Keratinocyte (primary cell): ENCODE measurements around the gene TRIP12. TPM values are rescaled to one million over a fixed set of nuclear protein-coding genes. Genes with fewer than 3 reads are reported as not detected.

Source experiments
- DNase-seq: peaks from one replicate; pipeline ENCODE4 v3.0.0-alpha.2; 2011; ENCODE audit warnings: low read depth, missing footprints, low spot score
- FAIRE-seq: peaks from 2 replicates; lab custom pipeline; 2011; peaks lifted over from hg19 to GRCh38; lab: Jason Lieb, UNC
- H2AFZ ChIP-seq: 2 replicates; pipeline ENCODE4 v1.6.0; 2012; ENCODE audit warnings: low read length, control low read depth, inconsistent platforms; ENCODE audit not compliant: control insufficient read depth
- H3K27ac ChIP-seq: 2 replicates; pipeline ENCODE4 v1.5.1; 2011; ENCODE audit warnings: low read length; ENCODE audit not compliant: control insufficient read depth, insufficient read depth
- H3K27me3 ChIP-seq: 3 replicates; pipeline ENCODE4 v1.6.0; 2011; ENCODE audit warnings: low read length; ENCODE audit not compliant: control insufficient read depth, insufficient read depth; ENCODE audit errors: extremely low read depth
- H3K36me3 ChIP-seq, 2 experiments: 2 replicates in 1 of 2; 3 replicates in 1 of 2; pipeline ENCODE4 v1.5.1; 2011; ENCODE audit warnings: low read length in 2 of 2, mild to moderate bottlenecking in 1 of 2; ENCODE audit not compliant: control insufficient read depth in 2 of 2, insufficient read depth in 2 of 2; ENCODE audit errors: extremely low read depth in 1 of 2
- H3K4me1 ChIP-seq: 3 replicates; pipeline ENCODE4 v1.5.1; 2011; ENCODE audit warnings: low read length; ENCODE audit not compliant: control insufficient read depth, insufficient read depth; ENCODE audit errors: extremely low read depth
- H3K4me2 ChIP-seq: 3 replicates; pipeline ENCODE4 v1.6.0; 2011; ENCODE audit warnings: low read depth, low read length; ENCODE audit not compliant: control insufficient read depth, insufficient read depth; ENCODE audit errors: extremely low read depth
- H3K4me3 ChIP-seq, 3 experiments: fragments of 200-600 bp in 1 of 3; sonication (generic) in 1 of 3; 2 replicates in 2 of 3; 3 replicates in 1 of 3; pipeline ENCODE4 v1.5.1; 2011 to 2016; ENCODE audit warnings: low read length in 3 of 3, mild to moderate bottlenecking in 3 of 3, control low read depth in 2 of 3, inconsistent platforms in 1 of 3, low read depth in 1 of 3, mixed read lengths in 1 of 3, mixed run types in 1 of 3, moderate library complexity in 1 of 3; ENCODE audit not compliant: control insufficient read depth in 2 of 3, insufficient read depth in 2 of 3; ENCODE audit errors: extremely low read depth in 1 of 3
- H3K79me2 ChIP-seq: 2 replicates; pipeline ENCODE4 v1.6.0; 2012; ENCODE audit warnings: low read length; ENCODE audit not compliant: control insufficient read depth, insufficient read depth
- H3K9ac ChIP-seq: 3 replicates; pipeline ENCODE4 v1.6.0; 2011; ENCODE audit warnings: low read length; ENCODE audit not compliant: control insufficient read depth, insufficient read depth; ENCODE audit errors: extremely low read depth
- H3K9me1 ChIP-seq: 3 replicates; pipeline ENCODE4 v1.6.0; 2011; ENCODE audit warnings: low read length; ENCODE audit not compliant: control insufficient read depth, insufficient read depth; ENCODE audit errors: extremely low read depth
- H3K9me3 ChIP-seq: 2 replicates; pipeline ENCODE4 v1.5.1; 2012; ENCODE audit warnings: low read depth, low read length; ENCODE audit not compliant: control insufficient read depth
- H4K20me1 ChIP-seq: 3 replicates; pipeline ENCODE4 v1.6.0; 2011; ENCODE audit warnings: low read length; ENCODE audit not compliant: control insufficient read depth, insufficient read depth; ENCODE audit errors: extremely low read depth
- EZH2 ChIP-seq: IDR thresholded peaks from one replicate; pipeline ENCODE4 v1.6.1; 2012; ENCODE audit warnings: inconsistent platforms, mild to moderate bottlenecking, low read length, moderate library complexity
- dilution Hi-C: fragments of 300-500 bp; cut with MboI; formaldehyde crosslinking; loops from one replicate; pipeline ENCODE4 v1.7.0; 2020; ENCODE audit warnings: low sequenced_read_pairs; ENCODE audit not compliant: extremely low pct_ligation_motif_present
- polyA plus RNA-seq, 5 experiments: library from polyadenylated mRNA; depleted of rRNA in 3 of 5; stranded (reverse) in 3 of 5; stranded (forward) in 1 of 5; unstranded in 1 of 5; fragments of >200 nt; gene quantifications; 1 replicate in 1 of 5; 2 replicates in 3 of 5; 3 replicates in 1 of 5; pipeline versions ENCODE4 v1.2.1 to v1.2.3, GENCODE V29; 2011 to 2012; ENCODE audit warnings: missing spikeins in 2 of 5, low read depth in 1 of 5, low replicate concordance in 1 of 5
- TF ChIP-seq, protein P1 (sequence below), 3 experiments: IDR thresholded peaks in 1 of 3; conservative IDR thresholded peaks in 1 of 3; optimal IDR thresholded peaks in 1 of 3; 2 replicates in 2 of 3; 3 replicates in 1 of 3; pipeline versions ENCODE3 to v1.5.1; 2011; ENCODE audit warnings: low read length in 3 of 3, mild to moderate bottlenecking in 3 of 3, moderate library complexity in 2 of 3, control low read depth in 1 of 3, inconsistent platforms in 1 of 3; ENCODE audit not compliant: insufficient read depth in 2 of 3; ENCODE audit errors: extremely low read depth in 1 of 3

Gene TRIP12
- polyA plus RNA-seq, 1 donor (not counting 4 experiments of a cell fraction or from before 2014, with no cell fraction given) = 123 TPM

GRCh38 chr2:229945975-229946374 lies 24.2 kb upstream of the TRIP12 start:
- H3K9me3 ChIP-seq = no peaks in the 10 kb centered on the region
- H3K27ac ChIP-seq = no peak overlapping the region
- no peaks in the 10 kb centered on the region for H4K20me1 ChIP-seq
- no peaks in the 10 kb centered on the region for H3K36me3 ChIP-seq
- no peak overlapping the region for H3K9ac ChIP-seq
- FAIRE-seq (no peak), DNase-seq (no peak)
- no peak overlapping the region for H3K4me3 ChIP-seq
- H3K27me3 ChIP-seq = no peaks in the 10 kb centered on the region
- no peaks in the 10 kb centered on the region for H3K4me1 ChIP-seq
- H2AFZ ChIP-seq = no peak overlapping the region
- no peak overlapping the region for H3K4me2 ChIP-seq
- no peaks in the 10 kb centered on the region for H3K9me1 ChIP-seq
- TF ChIP-seq, protein P1, sequence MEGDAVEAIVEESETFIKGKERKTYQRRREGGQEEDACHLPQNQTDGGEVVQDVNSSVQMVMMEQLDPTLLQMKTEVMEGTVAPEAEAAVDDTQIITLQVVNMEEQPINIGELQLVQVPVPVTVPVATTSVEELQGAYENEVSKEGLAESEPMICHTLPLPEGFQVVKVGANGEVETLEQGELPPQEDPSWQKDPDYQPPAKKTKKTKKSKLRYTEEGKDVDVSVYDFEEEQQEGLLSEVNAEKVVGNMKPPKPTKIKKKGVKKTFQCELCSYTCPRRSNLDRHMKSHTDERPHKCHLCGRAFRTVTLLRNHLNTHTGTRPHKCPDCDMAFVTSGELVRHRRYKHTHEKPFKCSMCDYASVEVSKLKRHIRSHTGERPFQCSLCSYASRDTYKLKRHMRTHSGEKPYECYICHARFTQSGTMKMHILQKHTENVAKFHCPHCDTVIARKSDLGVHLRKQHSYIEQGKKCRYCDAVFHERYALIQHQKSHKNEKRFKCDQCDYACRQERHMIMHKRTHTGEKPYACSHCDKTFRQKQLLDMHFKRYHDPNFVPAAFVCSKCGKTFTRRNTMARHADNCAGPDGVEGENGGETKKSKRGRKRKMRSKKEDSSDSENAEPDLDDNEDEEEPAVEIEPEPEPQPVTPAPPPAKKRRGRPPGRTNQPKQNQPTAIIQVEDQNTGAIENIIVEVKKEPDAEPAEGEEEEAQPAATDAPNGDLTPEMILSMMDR (optimal IDR thresholded peaks at IDR 0.05 in 1 of 3, IDR thresholded peaks at IDR 0.05 in 1 of 3, conservative IDR thresholded peaks at IDR 0.05 in 1 of 3; ENCODE audit: extremely low read depth in 1 of 3, insufficient read depth in 2 of 3, low read length in 3 of 3) = no peak
- TF ChIP-seq EZH2 = no peak
- dilution Hi-C loops = no loop called here
- H3K79me2 ChIP-seq = no peaks in the 10 kb centered on the region

GRCh38 chr2:229943770-229944449 lies 22.1 kb upstream of the TRIP12 start:
- no peak for FAIRE-seq
- H3K4me2 ChIP-seq = no peak overlapping the region

More at GRCh38 chr2:229943770-229944449, 22.1 kb upstream of the TRIP12 start:
- H3K9me3 ChIP-seq = no peaks in the 10 kb centered on the region
- no peak overlapping the region for H3K27ac ChIP-seq
- no peak overlapping the region for H3K4me3 ChIP-seq
- no peak overlapping the region for H2AFZ ChIP-seq
- H4K20me1 ChIP-seq = no peaks in the 10 kb centered on the region
- no peak for DNase-seq
- H3K79me2 ChIP-seq = no peaks in the 10 kb centered on the region
- dilution Hi-C loops = no loop called here
- no peak overlapping the region for H3K9ac ChIP-seq
- H3K9me1 ChIP-seq = no peaks in the 10 kb centered on the region
- TF ChIP-seq EZH2 = no peak
- TF ChIP-seq, protein P1 (optimal IDR thresholded peaks at IDR 0.05 in 1 of 3, IDR thresholded peaks at IDR 0.05 in 1 of 3, conservative IDR thresholded peaks at IDR 0.05 in 1 of 3; ENCODE audit: extremely low read depth in 1 of 3, insufficient read depth in 2 of 3, low read length in 3 of 3) = no peak
- no peaks in the 10 kb centered on the region for H3K4me1 ChIP-seq
- no peaks in the 10 kb centered on the region for H3K36me3 ChIP-seq
- no peaks in the 10 kb centered on the region for H3K27me3 ChIP-seq
